ENCODE measurements around the gene TBC1D13.
"Not testable (repeated sequence)": the region's sequence is repeated elsewhere in the genome, so short reads cannot be mapped to it uniquely, and the experiment has no call there.

The TBC1D13 gene

GRCh38 chr9:128845186-128845931 lies 58.3 kb downstream of the TBC1D13 start:
- no peak for DNase-seq (ENCODE audit: low read depth in 2 of 2)

GRCh38 chr9:128846680-128847030 lies 59.6 kb downstream of the TBC1D13 start:
- DNase-seq (ENCODE audit: low read depth in 2 of 2), result no peak

- DNase-seq (ENCODE audit: low read depth in 2 of 2), result no peak
These were observed 60.8 kb downstream of the TBC1D13 start for GRCh38 chr9:128847803-128848202.

- DNase-seq (ENCODE audit: low read depth in 2 of 2), result not testable (repeated sequence)
These were observed 64.0 kb downstream of the TBC1D13 start for GRCh38 chr9:128851024-128851423.

- not testable (repeated sequence) for DNase-seq (ENCODE audit: low read depth in 2 of 2)
These were observed 64.9 kb downstream of the TBC1D13 start for GRCh38 chr9:128851779-128852600.

- DNase-seq (ENCODE audit: low read depth in 2 of 2), result not testable (repeated sequence)
These were observed 65.6 kb downstream of the TBC1D13 start for GRCh38 chr9:128852646-128853045.

GRCh38 chr9:128854454-128854853 lies 67.4 kb downstream of the TBC1D13 start:
- not testable (repeated sequence) for DNase-seq (ENCODE audit: low read depth in 2 of 2)

- not testable (repeated sequence) for DNase-seq (ENCODE audit: low read depth in 2 of 2)
These were observed 71.4 kb downstream of the TBC1D13 start for GRCh38 chr9:128858476-128858875.

Data from activated CD4-positive, alpha-beta T cell treated with anti-CD3 and anti-CD28 coated beads for 24 hours (primary cell).